HG02884 (cell line): ENCODE data around the gene DIP2B.
"Not testable (repeated sequence)": the region's sequence is repeated elsewhere in the genome, so short reads cannot be mapped to it uniquely, and the experiment has no call there.

Experiments
- ATAC-seq: cut with Tn5 transposase; IDR thresholded peaks from one replicate; pipeline ENCODE4 v1.9.1; 2021; ENCODE audit warnings: mild to moderate bottlenecking, moderate library complexity; ENCODE audit not compliant: unreplicated experiment

Gene DIP2B

DNA sequence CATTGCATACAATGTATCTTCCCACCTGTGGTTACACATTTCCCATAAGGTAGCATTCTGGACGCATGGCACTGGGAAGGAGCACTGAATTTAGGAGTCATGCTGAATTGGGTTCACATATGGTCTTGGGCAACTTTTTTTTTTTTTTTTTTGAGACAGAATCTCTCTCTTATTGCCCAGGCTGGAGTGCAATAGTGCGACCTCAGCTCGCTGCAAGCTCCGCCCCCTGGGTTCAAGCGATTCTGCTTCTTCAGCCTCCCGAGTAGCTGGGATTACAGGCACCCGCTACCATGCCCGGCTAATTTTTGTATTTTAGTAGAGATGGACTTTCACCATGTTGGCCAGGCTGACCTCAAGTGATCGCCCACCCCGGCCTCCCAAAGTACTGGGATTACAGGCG lies 13.3 kb downstream of the DIP2B start:
- ATAC-seq = no peak

DNA sequence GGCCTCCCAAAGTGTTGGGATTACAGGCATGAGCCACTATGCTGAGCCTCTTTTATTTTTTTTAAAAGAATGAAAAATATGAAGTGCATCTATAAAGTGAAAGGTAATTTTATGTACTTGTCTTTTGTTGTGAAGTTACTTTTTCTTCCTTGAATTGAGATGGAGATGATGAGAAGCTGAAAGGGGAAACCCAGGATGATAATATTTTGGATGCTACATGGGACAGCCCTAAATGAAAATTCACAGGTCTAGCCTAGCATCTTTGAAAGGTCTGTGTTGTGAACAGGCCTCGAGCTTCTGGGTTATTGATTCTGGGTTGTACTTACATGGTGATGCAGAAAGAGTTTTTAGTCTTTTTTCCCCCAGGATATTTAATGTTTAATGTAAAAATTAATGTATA lies 14.6 kb downstream of the DIP2B start:
- no peak for ATAC-seq

DNA sequence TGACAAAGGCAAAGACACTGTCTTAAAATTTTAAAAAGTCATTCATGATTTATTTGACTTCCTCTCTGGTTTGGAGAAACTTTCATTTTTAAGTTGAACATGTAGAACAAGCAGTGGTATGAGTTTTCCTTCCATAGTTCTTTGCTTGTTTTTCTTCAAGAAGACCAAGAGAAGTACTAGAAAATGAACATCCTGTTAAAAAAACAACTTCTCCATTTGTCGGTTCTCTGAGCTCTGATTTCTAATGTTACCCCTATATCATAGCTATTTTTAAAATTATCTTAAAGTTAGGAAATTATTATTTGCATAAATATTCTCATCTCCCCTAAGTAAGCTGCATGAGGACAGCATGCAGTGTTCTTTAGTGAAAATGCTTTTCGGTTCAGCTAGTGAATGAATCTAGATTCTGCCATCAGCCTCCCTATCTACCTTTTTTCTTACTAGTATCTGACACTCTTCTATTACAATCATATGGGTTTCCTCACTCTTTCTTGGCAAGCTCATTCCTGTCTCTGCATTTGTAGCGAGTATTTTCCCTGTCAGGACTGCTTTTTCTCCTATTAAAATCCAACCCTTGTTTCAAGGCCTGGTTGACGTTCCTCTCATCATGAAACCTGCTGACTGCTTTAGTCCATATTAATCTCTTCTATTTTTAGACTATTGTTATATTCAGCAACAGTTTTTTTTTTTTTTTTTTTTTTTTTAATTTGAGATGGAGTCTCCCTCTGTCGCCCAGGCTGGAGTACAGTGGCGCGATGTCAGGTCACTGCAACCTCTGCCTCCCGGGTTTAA lies 15.8 kb downstream of the DIP2B start:
- no peak for ATAC-seq

DNA sequence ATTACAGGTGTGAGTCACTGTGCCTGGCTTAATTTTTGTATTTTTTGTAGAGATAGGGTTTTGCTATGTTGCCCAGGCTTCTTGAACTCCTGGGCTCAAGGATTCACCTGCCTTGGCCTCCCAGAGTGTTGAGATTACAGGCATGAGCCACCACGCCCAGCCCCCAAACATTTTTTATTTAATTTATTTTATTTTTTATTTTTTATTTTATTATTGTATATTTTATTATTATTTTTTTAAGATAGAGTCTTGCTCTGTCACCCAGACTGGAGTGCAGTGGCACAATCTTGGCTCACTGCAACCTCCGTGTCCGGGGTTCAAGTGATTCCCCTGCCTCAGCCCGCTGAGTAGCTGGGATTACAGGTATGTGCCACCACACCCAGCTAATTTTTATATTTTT lies 17.0 kb downstream of the DIP2B start:
- not testable (repeated sequence) for ATAC-seq

DNA sequence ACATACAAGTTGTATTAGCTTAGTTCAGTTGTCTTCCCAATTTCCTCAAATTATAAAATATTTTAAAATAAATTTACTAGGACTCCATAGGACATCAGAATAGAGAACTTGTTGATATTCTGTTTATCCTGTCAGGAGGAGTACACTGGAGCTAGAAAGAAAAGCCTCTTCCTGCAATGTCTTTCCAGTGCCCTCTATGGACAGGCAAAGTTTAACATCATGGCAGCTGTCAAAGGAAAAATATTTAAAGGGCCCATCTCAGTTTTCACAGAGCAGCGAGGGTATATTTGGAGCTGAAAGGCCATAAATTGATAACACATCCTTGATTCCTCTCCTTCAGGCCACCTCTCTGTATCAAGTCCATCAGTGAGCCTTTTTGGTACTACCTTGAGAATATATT lies 19.0 kb downstream of the DIP2B start:
- no peak for ATAC-seq

DNA sequence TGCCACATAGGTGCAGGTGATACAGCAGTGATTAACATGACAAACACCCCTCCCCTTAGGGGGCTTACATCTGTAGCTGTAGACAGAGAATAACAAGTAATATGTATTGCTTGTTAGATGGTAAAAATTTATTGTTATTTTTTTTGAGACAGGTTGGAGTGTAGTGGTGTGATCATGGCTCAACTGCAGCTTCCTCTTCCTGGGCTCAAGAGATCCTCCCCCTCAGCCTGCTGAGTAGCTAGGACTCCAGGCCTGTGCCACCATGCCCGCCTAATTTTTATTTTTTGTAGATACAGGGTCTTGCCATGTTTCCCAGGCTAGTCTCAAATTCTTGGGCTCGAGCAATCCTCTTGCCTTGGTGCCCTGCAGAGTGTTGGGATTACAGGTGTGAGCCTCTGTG lies 19.8 kb downstream of the DIP2B start:
- ATAC-seq = no peak

DNA sequence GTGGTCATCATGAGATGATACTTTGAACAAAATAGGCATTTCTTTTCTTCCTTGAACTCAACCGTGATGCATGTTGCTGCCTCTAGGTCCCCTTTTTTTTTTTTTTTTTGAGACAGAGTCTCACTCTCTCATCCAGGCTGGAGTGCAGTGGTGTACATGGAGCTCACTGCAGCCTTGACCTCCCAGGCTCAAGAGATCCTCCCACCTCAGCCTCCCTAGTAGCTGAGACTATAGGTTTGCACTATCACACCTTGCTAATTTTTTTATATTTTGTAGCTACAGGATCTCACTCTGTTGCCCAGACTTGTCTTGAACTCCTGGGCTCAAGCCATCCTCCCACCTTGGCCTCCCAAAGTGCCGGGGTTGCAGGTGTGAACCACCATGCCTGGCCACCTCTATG lies 20.6 kb downstream of the DIP2B start:
- no peak for ATAC-seq

DNA sequence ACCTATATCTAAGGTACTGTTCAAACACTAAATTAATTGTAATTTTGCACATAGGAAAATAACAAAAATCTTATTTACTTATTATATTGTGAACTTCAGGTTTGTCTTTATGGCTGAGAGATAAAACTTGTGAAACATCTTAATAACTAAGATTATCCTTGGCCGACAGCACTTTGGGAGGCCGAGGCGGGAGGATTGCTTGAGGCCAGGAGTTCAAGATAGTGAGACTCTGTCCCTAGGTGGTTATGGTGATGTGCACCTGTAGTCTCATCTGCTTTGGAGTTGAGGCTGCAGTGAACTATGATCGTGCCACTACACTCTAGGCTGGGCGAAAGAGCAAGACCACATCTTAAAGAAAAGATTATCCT lies 22.6 kb downstream of the DIP2B start:
- no peak for ATAC-seq

DNA sequence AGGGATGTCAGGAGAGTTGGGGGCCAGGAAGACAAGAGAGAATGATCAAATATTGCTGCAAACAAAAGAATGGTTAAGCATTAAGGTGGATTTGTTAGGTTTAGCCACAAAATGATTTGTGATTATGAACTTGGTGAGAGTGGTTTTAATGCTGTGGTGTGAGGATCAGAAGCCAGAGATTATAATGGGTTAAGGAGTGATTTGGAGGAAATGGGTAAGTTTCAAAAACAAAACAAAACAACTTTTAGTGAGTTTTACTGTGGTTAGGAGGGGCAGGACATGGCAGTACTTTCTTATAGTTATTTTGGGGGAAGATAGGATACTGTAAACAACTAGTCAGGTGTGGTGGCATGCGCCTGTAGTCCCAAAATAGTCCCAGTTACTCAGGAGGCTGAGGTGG lies 24.0 kb downstream of the DIP2B start:
- no peak for ATAC-seq

DNA sequence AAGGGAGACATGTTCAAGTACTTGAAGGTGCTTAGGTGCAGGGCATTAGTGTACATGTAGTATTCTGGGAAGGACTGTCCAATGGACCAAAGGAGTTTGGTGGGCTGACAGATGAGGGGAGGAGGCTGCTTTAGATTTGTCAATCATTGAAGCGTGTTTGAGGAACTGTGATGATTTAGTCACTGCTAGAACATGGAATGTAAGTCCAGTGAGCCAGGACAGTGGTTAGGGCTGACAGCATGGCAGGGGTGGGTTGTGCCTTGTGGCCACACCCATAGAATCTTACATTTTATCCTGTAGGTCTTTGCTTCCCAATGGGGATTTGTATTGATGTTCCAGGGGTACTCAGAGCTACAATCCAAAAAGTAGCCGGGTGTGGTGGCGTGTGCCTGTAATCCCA lies 24.6 kb downstream of the DIP2B start:
- ATAC-seq = no peak

DNA sequence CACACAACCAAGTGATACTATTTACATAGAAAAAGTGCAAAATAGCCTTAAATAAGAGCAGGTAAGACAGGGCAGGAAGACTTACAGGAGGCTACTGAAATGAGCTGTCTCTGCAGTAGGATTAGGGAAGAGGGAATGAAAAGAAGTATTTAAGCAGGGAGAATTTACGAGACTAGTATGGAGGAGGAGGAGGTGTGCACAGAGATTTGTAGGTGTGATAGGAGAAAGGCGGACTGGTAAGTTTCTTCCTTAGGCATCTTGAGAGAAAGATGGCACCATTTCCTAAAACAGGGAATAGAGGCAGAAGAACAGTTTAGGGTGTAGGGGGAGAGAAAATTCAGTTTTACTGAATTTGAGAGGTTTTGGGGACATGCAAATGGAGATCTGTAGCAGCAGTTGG lies 25.7 kb downstream of the DIP2B start:
- ATAC-seq = no peak

DNA sequence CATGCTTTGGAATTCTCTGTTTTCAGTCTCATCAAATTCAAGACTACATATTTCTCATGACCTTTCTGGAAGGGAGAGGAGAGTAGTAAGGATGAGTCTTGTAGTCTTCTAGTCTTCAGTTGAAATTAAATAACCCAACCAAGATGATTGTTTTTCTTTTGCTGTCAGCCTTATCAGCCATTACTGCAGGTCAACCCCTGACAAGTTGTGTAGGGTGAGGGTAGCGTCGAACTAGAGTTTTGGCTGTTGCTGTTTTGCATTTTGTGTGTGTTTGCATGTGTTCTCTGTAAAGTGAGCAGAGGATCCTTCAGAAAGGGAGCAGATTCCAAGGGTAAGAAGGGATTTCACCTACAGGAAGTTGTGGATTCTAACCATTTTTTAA lies 28.4 kb downstream of the DIP2B start:
- ATAC-seq = no peak

DNA sequence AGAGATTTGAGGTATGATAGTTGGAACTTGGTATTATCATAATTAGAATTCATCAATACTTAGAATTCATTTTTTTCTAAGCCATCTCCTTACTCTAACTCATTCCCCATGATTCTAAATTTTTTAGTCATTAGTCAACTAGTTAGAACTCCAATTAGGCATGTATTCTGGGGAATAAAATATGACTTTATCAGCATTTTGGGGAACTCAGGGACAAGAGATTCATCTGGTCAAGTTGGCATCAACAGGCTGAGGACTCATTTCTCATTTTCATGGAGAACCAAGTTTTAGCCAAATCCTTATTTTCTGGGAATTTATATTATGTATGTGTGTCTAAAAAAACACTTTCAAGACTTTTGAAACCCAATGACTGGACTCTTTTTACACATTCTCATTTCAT lies 29.2 kb downstream of the DIP2B start:
- ATAC-seq = no peak

DNA sequence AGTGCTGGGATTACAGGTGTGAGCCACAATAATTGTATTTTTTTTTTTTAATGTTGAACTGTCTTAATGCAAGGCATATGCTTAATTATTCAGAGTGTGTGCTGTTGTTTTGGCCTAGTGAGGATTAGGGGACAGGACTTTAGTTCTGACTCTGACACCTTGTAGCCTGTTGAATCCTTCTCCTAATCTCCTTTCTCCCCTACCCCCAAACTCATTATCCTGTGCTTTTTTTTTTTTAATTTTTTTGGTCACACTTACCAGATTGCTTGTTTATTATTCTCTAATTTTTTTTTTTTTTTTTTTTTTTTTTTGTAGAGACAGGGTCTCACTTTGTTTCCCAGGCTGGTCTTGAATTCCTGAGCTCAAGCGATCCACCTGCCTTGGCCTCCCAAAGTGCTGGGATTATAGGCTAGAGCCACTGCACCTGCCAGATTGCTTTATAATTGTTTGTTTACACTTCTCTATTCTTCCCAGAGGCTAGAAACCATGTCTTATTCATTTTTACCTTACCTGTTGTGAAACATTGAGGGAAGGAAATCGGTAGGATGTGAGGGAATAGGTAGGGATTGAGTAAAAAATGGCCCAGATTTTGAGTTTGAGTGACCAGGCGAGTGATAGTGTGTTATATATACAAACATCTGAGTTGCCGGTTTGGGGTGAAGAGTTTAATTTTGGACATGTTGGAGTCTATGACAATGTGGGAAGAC lies 32.2 kb downstream of the DIP2B start:
- no peak for ATAC-seq

DNA sequence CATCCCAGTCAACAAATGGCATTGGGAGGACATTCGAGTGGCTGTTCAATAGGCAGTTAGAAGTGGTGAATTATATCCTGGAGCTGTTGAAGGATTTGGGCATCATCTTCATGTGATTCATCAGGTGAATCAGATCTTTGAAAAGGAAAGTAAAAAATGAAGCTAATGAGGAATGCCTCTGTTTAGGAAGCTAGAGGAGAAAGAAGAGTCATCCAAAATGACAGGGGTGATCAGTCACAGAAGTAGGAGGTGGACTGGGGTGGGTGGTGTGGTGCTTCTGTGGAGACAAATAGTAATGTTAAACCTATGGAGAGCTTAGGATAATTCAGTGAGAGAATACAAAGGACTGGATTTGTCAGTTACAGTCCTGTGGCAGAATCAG lies 32.7 kb downstream of the DIP2B start:
- no peak for ATAC-seq

DNA sequence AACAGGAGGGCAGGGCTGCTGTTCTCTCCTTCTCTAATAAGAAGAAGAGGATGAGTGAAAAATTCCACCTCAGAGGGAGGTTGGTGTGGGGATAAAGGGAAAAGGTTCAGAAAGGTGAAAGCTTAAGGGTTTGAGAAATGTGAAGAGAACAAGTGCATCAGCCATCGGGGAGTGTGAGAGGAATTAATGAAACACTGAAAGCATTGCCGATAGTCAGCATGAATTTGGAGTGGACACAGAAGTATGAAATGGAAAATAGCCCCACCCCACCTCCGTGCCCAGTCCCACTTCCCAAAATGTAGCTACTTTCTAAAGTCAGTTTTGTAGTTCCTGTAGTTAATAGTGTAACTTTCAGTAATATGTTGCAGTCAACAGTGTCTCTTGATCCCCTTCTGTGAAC lies 33.4 kb downstream of the DIP2B start:
- no peak for ATAC-seq

DNA sequence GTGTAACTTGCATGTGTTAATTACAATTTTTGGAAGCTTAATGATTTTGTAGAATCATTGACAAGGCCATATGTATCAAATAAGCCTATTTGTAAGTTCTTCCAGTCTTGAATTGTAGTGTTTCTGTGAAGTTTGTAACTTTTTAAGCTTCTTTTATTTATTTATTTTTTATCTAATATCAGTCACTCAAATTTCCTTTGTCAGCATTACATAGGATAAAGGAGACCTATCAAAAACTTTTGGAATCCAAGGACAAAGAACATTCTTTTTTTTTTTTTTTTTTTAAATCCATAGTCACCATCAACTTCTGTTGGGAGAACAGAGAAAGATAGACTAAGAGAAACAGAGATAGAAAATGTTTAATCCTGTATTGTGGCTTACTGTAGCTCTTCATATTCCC lies 36.4 kb downstream of the DIP2B start:
- no peak for ATAC-seq

DNA sequence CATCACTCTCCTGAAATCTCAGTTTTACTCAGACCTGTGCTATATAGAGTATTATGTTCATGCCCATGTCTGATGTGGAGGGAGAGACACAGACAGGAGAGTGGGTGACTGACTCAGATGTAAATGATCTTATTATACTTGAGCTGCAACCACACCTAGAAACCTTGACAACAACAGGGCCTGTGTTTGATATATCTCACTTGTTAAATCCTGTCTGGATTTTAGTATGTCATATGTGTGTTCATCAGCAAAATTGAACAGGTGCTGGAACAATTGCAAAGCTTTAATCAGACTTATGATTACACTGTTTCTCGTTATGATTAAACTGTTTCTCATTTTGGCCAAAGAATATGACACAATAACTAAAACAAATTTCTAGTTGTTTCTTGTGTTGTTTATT lies 37.7 kb downstream of the DIP2B start:
- ATAC-seq = no peak

DNA sequence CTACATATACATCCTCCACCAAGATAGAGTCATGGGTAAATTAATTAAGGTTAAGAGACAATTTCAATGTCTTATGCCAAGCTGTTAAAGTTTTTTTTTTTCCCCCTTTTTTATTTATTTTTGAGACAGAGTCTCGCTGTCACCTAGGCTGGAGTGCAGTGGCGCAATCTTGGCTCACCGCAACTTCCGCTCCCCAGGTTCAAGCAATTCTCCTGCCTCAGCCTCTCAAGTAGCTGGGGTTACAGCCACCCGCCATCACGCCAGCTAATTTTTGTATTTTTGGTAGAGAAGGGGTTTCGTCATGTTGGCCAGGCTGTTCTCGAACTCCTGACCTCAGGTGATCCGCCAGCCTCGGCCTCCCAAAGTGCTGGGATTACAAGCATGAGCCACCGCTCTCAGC lies 38.4 kb downstream of the DIP2B start:
- not testable (repeated sequence) for ATAC-seq

DNA sequence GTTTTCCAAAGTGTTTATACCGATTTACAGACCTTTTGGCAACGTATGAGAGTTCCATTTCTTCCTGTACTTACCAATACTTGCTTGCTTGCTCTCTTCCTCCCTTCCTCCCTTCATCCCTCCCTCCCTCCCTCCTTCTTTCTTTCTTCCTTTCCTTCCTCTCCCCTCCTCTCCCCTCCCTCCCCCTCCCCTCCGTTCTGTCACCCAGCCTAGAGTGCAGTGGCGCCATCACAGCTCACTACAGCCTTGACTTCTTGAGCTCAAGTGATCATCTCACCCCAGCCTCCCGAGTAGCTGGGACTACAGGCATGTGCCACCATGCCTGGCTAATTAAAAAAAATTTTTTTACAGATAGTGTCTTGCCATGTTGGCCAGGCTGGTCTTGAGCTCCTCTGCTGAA lies 40.4 kb downstream of the DIP2B start:
- no peak for ATAC-seq

DNA sequence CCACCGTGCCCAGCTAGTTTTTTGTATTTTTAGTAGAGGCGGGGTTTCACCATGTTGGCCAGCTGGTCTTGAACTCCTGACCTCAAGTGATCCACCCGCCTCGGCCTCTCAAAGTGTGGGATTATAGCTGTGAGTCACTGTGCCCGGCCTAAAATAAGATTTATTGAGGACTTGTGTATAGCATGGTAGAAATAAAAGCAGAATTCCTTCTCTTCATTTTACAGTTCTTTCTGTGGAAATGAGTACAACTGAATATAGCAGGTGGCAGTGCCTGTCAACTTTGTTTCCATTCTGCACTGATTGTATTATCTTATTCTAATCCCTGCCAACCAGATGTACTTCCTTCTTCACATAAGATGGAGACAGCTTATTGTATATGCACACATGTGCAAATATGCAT lies 41.0 kb downstream of the DIP2B start:
- no peak for ATAC-seq

DNA sequence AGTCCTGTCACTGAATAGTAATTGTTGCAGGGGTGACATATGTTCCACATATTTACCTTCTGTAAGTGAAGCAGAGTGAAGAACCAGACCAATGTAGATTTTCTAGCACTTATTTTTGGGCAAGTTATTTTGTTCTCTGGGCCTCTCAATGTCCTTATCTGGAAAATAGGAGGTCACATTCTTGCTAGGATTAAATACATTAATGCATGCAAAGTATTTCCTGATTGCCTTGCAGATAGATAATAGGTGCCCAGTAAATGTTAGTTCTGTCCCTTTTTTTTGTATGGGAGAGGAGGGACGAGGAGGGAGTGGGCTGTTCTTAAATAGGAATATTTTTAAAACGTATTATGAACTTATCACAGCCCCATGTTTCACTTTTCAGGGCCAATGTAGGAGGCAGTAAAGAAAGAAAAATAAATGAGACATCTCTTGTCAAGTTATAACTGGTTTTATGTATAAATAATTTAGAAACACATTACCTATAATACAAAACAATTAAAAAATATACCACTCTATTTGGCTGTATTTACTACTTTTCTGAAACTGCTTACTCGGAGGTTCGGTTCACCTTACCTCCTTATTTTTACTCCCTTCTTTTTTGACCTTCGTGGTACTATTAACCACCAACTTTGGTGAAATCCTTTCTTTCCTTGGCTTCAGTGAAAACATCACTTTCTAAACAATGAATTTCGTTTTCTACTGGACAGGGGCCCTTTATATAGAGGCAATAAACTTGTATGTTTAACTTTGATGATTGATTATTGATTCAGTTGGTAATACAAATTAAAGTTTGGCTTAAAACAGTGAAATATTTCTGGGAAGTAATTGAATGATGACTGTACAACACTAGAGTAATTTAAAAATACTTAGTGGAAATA lies 41.9 kb downstream of the DIP2B start:
- ATAC-seq = no peak
